Naive B cell (primary cell): ENCODE data around the gene HTR2A. TPM values are rescaled to one million over a fixed set of nuclear protein-coding genes. Genes with fewer than 3 reads are reported as not detected.

Experiments used
- ATAC-seq, 2 donors: fragments of 150-1000 bp; cut with Tn5 transposase; 2 replicates each; pipeline ENCODE4 v1.10.0; 2021; ENCODE audit warnings: low read depth in 2 of 2, mild to moderate bottlenecking in 2 of 2, moderate library complexity in 2 of 2
- DNase-seq: peaks from one replicate; pipeline ENCODE4 v3.0.0; 2022
- H3K27ac Mint-ChIP-seq, 6 donors: one replicate each; pipeline ENCODE4 v1.8.0; 2020 to 2022; ENCODE audit warnings: mild to moderate bottlenecking in 6 of 6, mixed read lengths in 6 of 6, moderate library complexity in 5 of 6, inconsistent platforms in 2 of 6
- H3K27me3 Mint-ChIP-seq, 3 donors: one replicate each; pipeline ENCODE4 v1.8.0; 2021 to 2022; ENCODE audit warnings: mixed read lengths in 3 of 3, mild to moderate bottlenecking in 1 of 3
- H3K36me3 Mint-ChIP-seq, 2 donors: one replicate each; pipeline ENCODE4 v1.8.0; 2020 to 2022; ENCODE audit warnings: mixed read lengths in 2 of 2, inconsistent platforms in 1 of 2, mild to moderate bottlenecking in 1 of 2
- H3K4me1 Mint-ChIP-seq, 3 donors: one replicate each; pipeline ENCODE4 v1.8.0; 2020 to 2022; ENCODE audit warnings: mixed read lengths in 3 of 3, inconsistent platforms in 1 of 3, mild to moderate bottlenecking in 1 of 3, moderate library complexity in 1 of 3
- H3K4me3 Mint-ChIP-seq, 8 donors: one replicate each; pipeline ENCODE4 v1.8.0; 2020 to 2022; ENCODE audit warnings: mild to moderate bottlenecking in 8 of 8, mixed read lengths in 8 of 8, moderate library complexity in 8 of 8, inconsistent platforms in 2 of 8
- H3K9me3 Mint-ChIP-seq, 7 donors: one replicate each; pipeline ENCODE4 v1.8.0; 2020 to 2022; ENCODE audit warnings: mixed read lengths in 7 of 7, mild to moderate bottlenecking in 5 of 7, inconsistent platforms in 2 of 7, moderate library complexity in 1 of 7
- polyA plus RNA-seq, 6 donors: library from polyadenylated mRNA; unstranded; fragments of 300-500 nt; fragmentation: Illumina TruSeq; gene quantifications; one replicate each; pipeline ENCODE4 v1.2.3, GENCODE V29; 2021; ENCODE audit warnings: low read depth in 6 of 6

HTR2A gene
- polyA plus RNA-seq, 6 donors from 2014 or later, result not detected

DNA sequence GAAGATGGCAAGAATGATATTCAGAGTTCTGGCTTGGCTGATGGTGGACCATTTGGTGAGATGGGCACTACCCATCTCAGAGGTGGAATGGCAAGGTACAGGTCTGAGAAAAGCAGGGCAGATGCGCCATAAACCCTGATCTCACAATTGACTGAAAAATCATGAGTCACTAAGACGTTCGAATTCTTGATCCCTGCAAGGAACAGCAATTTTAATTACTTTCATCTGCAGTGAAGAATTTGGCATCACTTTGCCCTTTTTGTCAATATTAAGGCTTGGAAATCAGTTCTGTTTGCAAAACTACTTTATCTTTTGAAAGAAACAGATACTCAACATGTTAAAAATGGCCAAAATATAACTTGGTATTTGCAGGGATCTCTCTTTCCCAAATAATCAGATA is 38.1 kb downstream of the HTR2A start:
- H3K4me1 Mint-ChIP-seq, result peaks cover 0 to 5% (median 0%) of the 10 kb centered on the region in 3 donors
- no peak overlapping the region for H3K27ac Mint-ChIP-seq
- H3K27me3 Mint-ChIP-seq, result peaks cover 6 to 9% (median 7%) of the 10 kb centered on the region in 3 donors
- H3K9me3 Mint-ChIP-seq, result no peaks in the 10 kb centered on the region
- ATAC-seq (no peak), DNase-seq (no peak)
- H3K4me3 Mint-ChIP-seq, result no peak overlapping the region
- H3K36me3 Mint-ChIP-seq, result no peaks in the 10 kb centered on the region

DNA sequence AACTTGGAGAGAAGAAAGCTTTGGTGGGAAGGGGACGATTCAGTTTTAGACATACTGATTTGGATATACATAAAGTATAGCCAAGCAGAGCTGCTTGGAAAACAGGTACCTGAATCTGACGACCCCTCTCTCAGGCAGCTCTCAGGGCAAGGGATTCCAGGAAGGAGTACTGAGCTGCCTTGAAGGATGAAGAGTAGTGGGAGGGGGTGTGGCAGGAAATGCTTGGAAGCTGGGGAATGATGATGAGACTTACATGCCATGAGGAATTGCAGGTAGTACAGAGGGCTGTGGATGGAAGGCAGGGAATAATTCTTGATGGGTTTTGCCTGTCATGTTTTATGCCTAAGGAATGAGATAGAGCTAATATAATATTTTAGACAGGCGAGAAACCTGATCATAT is 38.7 kb downstream of the HTR2A start:
- DNase-seq (no peak), ATAC-seq (no peak)
- peaks cover 6 to 11% (median 9%) of the 10 kb centered on the region in 3 donors for H3K27me3 Mint-ChIP-seq
- H3K9me3 Mint-ChIP-seq, result no peaks in the 10 kb centered on the region
- no peak overlapping the region for H3K4me3 Mint-ChIP-seq
- H3K27ac Mint-ChIP-seq, result no peak overlapping the region
- H3K4me1 Mint-ChIP-seq, result peaks cover 0 to 5% (median 0%) of the 10 kb centered on the region in 3 donors
- H3K36me3 Mint-ChIP-seq, result no peaks in the 10 kb centered on the region

DNA sequence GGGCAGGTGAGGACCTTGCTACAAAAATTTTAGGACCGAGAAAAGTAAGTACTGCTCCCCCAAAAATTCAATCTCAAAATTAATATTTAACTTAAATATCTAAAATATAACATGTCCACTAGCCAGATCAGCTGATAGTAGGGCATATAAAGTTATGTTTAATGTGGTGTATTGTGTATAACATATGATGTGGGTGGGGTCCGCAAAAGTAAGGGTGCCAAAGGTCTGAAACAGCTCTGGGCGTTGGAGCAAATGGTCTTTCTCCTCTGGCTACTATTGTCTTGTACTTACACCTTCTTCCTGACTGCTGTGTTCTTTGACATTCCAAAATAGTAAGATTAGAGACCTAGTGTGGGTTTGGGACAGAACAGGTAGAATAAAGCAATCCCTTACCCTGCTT is 41.2 kb downstream of the HTR2A start:
- ATAC-seq (no peak), DNase-seq (no peak)
- Mint-ChIP-seq H3K36me3 (no peaks in the 10 kb centered on the region), H3K9me3 (no peaks in the 10 kb centered on the region), H3K4me1 (no peaks in the 10 kb centered on the region), H3K4me3 (no peak overlapping the region), H3K27me3 (peaks cover 11 to 15% (median 11%) of the 10 kb centered on the region in 3 donors), H3K27ac (no peak overlapping the region)

DNA sequence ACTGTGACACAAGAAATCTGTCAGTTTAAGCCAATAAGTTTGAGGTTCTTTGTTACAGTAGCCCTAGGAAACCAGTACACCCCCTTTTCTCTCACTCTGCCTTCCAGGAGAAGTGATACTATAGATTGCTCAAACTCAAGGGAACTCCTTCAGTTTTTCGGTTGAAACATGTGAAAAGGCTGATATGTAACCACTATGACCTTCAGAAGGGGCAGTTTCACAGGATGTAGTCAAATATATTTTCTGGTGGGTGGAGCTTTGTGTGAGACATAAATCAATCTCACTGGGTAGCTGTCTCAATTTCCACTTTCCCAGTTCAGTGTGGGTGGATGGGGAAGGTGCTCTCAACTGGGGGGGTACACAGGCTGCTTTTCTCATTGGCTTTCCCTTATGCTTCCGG is 41.7 kb downstream of the HTR2A start:
- H3K4me3 Mint-ChIP-seq, result no peak overlapping the region
- H3K4me1 Mint-ChIP-seq, result no peaks in the 10 kb centered on the region
- H3K27ac Mint-ChIP-seq, result no peak overlapping the region
- DNase-seq (no peak), ATAC-seq (no peak)
- H3K9me3 Mint-ChIP-seq, result no peaks in the 10 kb centered on the region
- H3K36me3 Mint-ChIP-seq, result no peaks in the 10 kb centered on the region
- peaks cover 11 to 15% (median 11%) of the 10 kb centered on the region in 3 donors for H3K27me3 Mint-ChIP-seq

GRCh38 chr13:46852168-46852567 is 44.7 kb downstream of the HTR2A start:
- no peaks in the 10 kb centered on the region for H3K4me1 Mint-ChIP-seq
- peaks cover 5 to 6% (median 6%) of the 10 kb centered on the region in 3 donors for H3K27me3 Mint-ChIP-seq
- ATAC-seq (no peak), DNase-seq (no peak)
- no peaks in the 10 kb centered on the region for H3K9me3 Mint-ChIP-seq
- H3K36me3 Mint-ChIP-seq, result no peaks in the 10 kb centered on the region
- H3K27ac Mint-ChIP-seq, result no peak overlapping the region
- no peak overlapping the region for H3K4me3 Mint-ChIP-seq

GRCh38 chr13:46850214-46850613 is 46.6 kb downstream of the HTR2A start:
- ATAC-seq (no peak), DNase-seq (no peak)
- Mint-ChIP-seq H3K36me3 (no peaks in the 10 kb centered on the region), H3K27ac (no peak overlapping the region), H3K27me3 (peaks cover 5 to 6% (median 6%) of the 10 kb centered on the region in 3 donors), H3K4me1 (no peaks in the 10 kb centered on the region), H3K9me3 (no peaks in the 10 kb centered on the region), H3K4me3 (no peak overlapping the region)

- H3K27me3 Mint-ChIP-seq, result peaks cover 0 to 5% (median 3%) of the 10 kb centered on the region in 3 donors
- no peak overlapping the region for H3K4me3 Mint-ChIP-seq
- ATAC-seq (no peak), DNase-seq (no peak)
- no peaks in the 10 kb centered on the region for H3K4me1 Mint-ChIP-seq
- no peak overlapping the region for H3K27ac Mint-ChIP-seq
- no peaks in the 10 kb centered on the region for H3K9me3 Mint-ChIP-seq
- H3K36me3 Mint-ChIP-seq, result no peaks in the 10 kb centered on the region
Observed at GRCh38 chr13:46846726-46847125, 50.1 kb downstream of the HTR2A start.

DNA sequence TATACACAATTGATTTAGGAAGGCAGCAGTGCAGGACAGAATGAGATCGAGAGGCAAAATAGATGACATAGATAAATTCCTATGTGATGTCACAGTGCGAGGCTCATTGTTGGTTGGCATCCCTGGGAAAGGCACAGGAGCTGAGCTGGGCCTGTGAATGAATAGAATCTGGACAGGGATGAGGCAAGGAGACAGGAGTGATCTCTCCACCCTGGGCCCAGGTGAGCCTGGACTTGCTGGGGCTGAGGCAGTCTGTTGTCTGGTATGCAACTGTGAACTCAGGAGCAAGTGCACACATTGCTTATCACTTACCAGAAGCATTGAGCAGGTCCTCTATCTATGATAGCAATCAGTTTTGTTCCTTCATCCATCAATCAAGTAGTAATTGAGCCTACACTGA is 51.7 kb downstream of the HTR2A start:
- DNase-seq (no peak), ATAC-seq (no peak)
- peaks cover 0 to 5% (median 0%) of the 10 kb centered on the region in 3 donors for H3K4me1 Mint-ChIP-seq
- no peak overlapping the region for H3K4me3 Mint-ChIP-seq
- no peak overlapping the region for H3K27ac Mint-ChIP-seq
- no peaks in the 10 kb centered on the region for H3K36me3 Mint-ChIP-seq
- H3K9me3 Mint-ChIP-seq, result no peaks in the 10 kb centered on the region
- H3K27me3 Mint-ChIP-seq, result no peaks in the 10 kb centered on the region

- ATAC-seq (no peak), DNase-seq (no peak)
- Mint-ChIP-seq H3K4me1 (peaks cover 0 to 5% (median 0%) of the 10 kb centered on the region in 3 donors), H3K36me3 (no peaks in the 10 kb centered on the region), H3K4me3 (no peak overlapping the region), H3K27me3 (no peaks in the 10 kb centered on the region), H3K27ac (no peak overlapping the region), H3K9me3 (no peaks in the 10 kb centered on the region)
Observed at GRCh38 chr13:46844431-46844830, 52.4 kb downstream of the HTR2A start.

DNA sequence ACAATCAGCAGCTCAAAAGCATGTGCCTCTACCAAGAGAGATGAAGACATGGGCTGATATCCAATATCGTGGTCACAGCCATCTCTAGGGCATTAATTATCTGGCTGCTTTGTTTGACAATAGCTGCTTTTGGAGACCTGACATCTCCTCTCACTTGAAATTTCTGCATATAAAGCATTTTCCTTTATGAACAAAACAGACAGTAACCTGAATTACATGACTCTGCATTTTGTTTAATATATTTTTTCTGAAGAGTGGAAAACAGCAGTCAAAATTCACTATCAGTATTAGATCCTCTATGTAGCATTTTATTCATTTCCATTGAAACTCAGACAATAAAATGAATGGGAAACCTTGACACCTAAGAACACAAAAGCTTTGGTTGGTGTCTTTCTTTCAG is 57.5 kb downstream of the HTR2A start:
- H3K4me1 Mint-ChIP-seq, result peaks cover 0 to 5% (median 0%) of the 10 kb centered on the region in 3 donors
- DNase-seq (no peak), ATAC-seq (no peak)
- no peak overlapping the region for H3K4me3 Mint-ChIP-seq
- H3K36me3 Mint-ChIP-seq, result no peaks in the 10 kb centered on the region
- no peak overlapping the region for H3K27ac Mint-ChIP-seq
- H3K9me3 Mint-ChIP-seq, result no peaks in the 10 kb centered on the region
- peaks cover 0 to 8% (median 0%) of the 10 kb centered on the region in 3 donors for H3K27me3 Mint-ChIP-seq

DNA sequence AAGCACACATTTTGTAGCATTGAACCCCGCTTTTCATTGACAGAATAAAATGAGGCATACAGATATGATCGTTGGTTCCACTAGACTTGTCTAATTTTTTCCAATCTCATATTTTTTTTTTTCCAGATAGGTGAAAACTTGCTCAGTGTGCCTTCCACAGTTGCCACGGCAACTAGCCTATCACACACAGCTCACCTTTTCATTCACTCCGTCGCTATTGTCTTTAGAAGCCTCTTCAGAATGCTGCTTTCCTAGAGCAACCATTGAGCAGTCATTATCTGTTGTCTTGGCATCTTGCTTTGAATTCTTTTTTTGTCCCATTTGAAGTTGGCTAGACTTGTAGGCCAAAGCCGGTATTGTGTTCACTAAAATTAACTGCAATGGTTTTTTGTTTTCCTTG is 62.2 kb downstream of the HTR2A start:
- H3K4me3 Mint-ChIP-seq, result no peak overlapping the region
- peaks cover 0 to 8% (median 0%) of the 10 kb centered on the region in 3 donors for H3K27me3 Mint-ChIP-seq
- no peak overlapping the region for H3K27ac Mint-ChIP-seq
- DNase-seq, result no peak
- no peaks in the 10 kb centered on the region for H3K36me3 Mint-ChIP-seq
- no peaks in the 10 kb centered on the region for H3K9me3 Mint-ChIP-seq
- no peak for ATAC-seq
- no peaks in the 10 kb centered on the region for H3K4me1 Mint-ChIP-seq

- Mint-ChIP-seq H3K36me3 (no peaks in the 10 kb centered on the region), H3K9me3 (no peaks in the 10 kb centered on the region), H3K4me1 (no peaks in the 10 kb centered on the region), H3K27ac (no peak overlapping the region), H3K4me3 (no peak overlapping the region), H3K27me3 (no peaks in the 10 kb centered on the region)
- DNase-seq, result peak; percentile 24
- ATAC-seq, result no peak
Observed at GRCh38 chr13:46831588-46832194, 65.2 kb downstream of the HTR2A start.

- no peak for ATAC-seq
- H3K4me1 Mint-ChIP-seq, result no peaks in the 10 kb centered on the region
- DNase-seq, result no peak
- no peaks in the 10 kb centered on the region for H3K27me3 Mint-ChIP-seq
- H3K4me3 Mint-ChIP-seq, result no peak overlapping the region
- H3K27ac Mint-ChIP-seq, result no peak overlapping the region
- H3K36me3 Mint-ChIP-seq, result no peaks in the 10 kb centered on the region
- no peaks in the 10 kb centered on the region for H3K9me3 Mint-ChIP-seq
Observed at GRCh38 chr13:46830405-46831005, 66.3 kb downstream of the HTR2A start.

- Mint-ChIP-seq H3K27ac (no peak overlapping the region), H3K27me3 (peaks cover 0 to 18% (median 3%) of the 10 kb centered on the region in 3 donors), H3K36me3 (no peaks in the 10 kb centered on the region), H3K4me1 (no peaks in the 10 kb centered on the region), H3K9me3 (no peaks in the 10 kb centered on the region), H3K4me3 (no peak overlapping the region)
- ATAC-seq (no peak), DNase-seq (no peak)
Observed at GRCh38 chr13:46822551-46822950, 74.3 kb downstream of the HTR2A start.
